Left lung (tissue), 10 donors: ENCODE measurements around the gene CES2. TPM values are rescaled to one million over a fixed set of nuclear protein-coding genes. Genes with fewer than 3 reads are reported as not detected.
"Not testable (repeated sequence)": the region's sequence is repeated elsewhere in the genome, so short reads cannot be mapped to it uniquely, and the experiment has no call there.

Experiments used
- ATAC-seq: fragments of 200-7000 bp; cut with Tn5 transposase; one replicate; pipeline ENCODE4 v1.9.1; 2020; ENCODE audit warnings: moderate library complexity
- DNase-seq, 4 donors: peaks; one replicate each; pipeline ENCODE4 v3.0.0-alpha.2; 2013 to 2020
- H3K27ac ChIP-seq, 2 donors: fragments of 200-600 bp; sonication (generic) in 1 of 2; one replicate each; pipeline versions ENCODE4 v1.5.0 to v1.8.0; 2020 to 2021
- H3K27me3 ChIP-seq, 2 donors: fragments of 200-600 bp; sonication (generic) in 1 of 2; one replicate each; pipeline versions ENCODE4 v1.5.0 to v1.8.0; 2020 to 2021
- H3K36me3 ChIP-seq, 2 donors: fragments of 200-600 bp; sonication (generic) in 1 of 2; one replicate each; pipeline versions ENCODE4 v1.5.0 to v1.8.0; 2020 to 2021
- H3K4me1 ChIP-seq, 2 donors: fragments of 200-600 bp; one replicate each; pipeline ENCODE4 v1.8.0; 2021
- H3K4me3 ChIP-seq, 2 donors: fragments of 200-600 bp; sonication (generic) in 1 of 2; one replicate each; pipeline versions ENCODE4 v1.5.0 to v1.8.0; 2020 to 2021; ENCODE audit warnings: mild to moderate bottlenecking in 1 of 2
- H3K9me3 ChIP-seq, 2 donors: fragments of 200-600 bp; sonication (generic) in 1 of 2; one replicate each; pipeline versions ENCODE4 v1.5.0 to v1.8.0; 2020 to 2021
- intact Hi-C, 2 donors: fragments of 100-400 bp; cut with DNase I; formaldehyde crosslinking; loops; one replicate each; pipeline versions ENCODE4 v1.11.2 to v1.14.2; 2022
- polyA plus RNA-seq, 6 donors: library from polyadenylated mRNA; unstranded; fragments of 120-200 nt; gene quantifications; one replicate each; pipeline ENCODE4 v1.2.1, GENCODE V29; 2013; ENCODE audit not compliant: insufficient read length in 6 of 6
- total RNA-seq, 2 donors: library from RNA; stranded (reverse); fragmentation: NEBNext Ultra II Directional; extraction: Animal tissue kit (Norgen Biotek cat#: 25700); gene quantifications; one replicate each; pipeline ENCODE4 v1.2.1, GENCODE V29; 2021
- TF ChIP-seq, protein P1 (sequence below), 2 donors: fragments of 200-600 bp; sonication (generic) in 1 of 2; IDR thresholded peaks; one replicate each; pipeline versions ENCODE4 v1.5.0 to v1.8.0; 2021; ENCODE audit warnings: antibody characterized with exemption in 2 of 2
- donor health status: DM: no; HTN: yes; CAD: no.
- donor health status: DM: no; HTN: no; CAD: no.

The CES2 gene
- total and polyA plus RNA-seq, 8 donors, result 31.7 to 41.8 (median 35.7) TPM

DNA sequence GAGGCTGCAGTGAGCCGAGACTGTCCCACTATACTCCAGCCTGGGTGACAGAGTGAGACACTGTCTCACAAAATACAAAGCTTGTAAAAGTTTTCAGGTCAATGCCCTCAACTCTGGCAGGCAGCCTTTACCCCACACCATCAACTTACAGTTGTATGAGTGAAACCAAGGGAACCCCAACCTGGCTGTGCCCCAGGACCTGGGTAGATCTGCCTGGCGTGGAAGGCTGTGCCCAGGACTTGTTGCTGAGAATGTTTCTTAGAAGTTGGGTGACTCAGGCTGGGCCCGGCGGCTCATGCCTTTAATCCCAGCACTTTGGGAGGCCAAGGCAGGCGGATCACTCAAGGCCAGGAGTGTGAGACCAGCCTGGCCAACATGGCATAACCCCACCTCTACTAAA is 33.5 kb downstream of the CES2 start:
- Histone ChIP-seq H3K4me3 (no peak overlapping the region), H3K27ac (no peak overlapping the region), H3K4me1 (no peaks in the 10 kb centered on the region), H3K9me3 (no peaks in the 10 kb centered on the region), H3K36me3 (no peaks in the 10 kb centered on the region), H3K27me3 (no peaks in the 10 kb centered on the region)
- no peak for ATAC-seq
- TF ChIP-seq, protein P1, sequence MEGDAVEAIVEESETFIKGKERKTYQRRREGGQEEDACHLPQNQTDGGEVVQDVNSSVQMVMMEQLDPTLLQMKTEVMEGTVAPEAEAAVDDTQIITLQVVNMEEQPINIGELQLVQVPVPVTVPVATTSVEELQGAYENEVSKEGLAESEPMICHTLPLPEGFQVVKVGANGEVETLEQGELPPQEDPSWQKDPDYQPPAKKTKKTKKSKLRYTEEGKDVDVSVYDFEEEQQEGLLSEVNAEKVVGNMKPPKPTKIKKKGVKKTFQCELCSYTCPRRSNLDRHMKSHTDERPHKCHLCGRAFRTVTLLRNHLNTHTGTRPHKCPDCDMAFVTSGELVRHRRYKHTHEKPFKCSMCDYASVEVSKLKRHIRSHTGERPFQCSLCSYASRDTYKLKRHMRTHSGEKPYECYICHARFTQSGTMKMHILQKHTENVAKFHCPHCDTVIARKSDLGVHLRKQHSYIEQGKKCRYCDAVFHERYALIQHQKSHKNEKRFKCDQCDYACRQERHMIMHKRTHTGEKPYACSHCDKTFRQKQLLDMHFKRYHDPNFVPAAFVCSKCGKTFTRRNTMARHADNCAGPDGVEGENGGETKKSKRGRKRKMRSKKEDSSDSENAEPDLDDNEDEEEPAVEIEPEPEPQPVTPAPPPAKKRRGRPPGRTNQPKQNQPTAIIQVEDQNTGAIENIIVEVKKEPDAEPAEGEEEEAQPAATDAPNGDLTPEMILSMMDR (IDR thresholded peaks at IDR 0.05), result no peak
- no peak for DNase-seq
- intact Hi-C loops, result no loop called here

DNA sequence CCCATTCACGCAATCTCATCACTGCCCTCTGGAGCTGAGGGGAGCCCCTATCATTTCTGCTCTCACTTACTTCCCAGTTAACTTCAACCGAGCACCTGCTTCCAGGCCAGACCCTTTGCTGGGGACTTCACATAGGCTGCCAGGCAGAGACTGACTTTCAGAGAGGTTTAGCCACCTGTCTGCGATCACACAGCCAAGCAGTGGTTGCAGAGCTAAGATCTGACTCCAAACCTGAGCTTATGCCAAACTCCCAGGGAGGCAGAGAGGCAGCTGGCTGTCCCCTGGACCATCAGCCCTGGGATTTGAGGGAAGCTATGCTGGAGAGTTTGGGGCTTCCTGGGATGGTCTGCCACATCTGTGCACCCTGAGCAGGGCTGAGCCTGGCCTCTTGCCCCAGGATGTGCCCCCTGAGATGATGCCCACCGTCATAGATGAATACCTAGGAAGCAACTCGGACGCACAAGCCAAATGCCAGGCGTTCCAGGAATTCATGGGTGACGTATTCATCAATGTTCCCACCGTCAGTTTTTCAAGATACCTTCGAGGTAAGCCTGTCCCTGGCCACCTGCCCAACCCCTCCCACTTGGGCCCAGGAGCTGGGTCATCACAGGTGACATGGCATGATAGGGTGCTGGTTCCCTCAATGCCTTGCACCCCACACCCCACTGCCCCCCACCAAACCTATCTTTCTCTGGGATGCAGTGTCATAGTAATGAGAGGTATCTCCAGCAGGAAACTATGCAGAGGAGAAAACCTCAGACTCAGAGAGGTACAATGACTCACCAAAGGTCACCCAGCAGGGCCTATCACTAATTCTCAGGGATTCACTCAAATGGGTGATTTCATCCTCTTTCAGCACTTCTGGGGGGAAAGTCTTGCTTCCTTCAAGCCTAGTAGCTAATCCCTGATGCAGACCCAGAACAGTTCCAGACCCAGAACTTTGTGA is 35.7 kb downstream of the CES2 start:
- Histone ChIP-seq H3K27ac (no peak overlapping the region), H3K36me3 (no peaks in the 10 kb centered on the region), H3K27me3 (peaks cover 0 to 8% of the 10 kb centered on the region in 2 donors), H3K4me1 (no peaks in the 10 kb centered on the region), H3K4me3 (no peak overlapping the region), H3K9me3 (no peaks in the 10 kb centered on the region)
- intact Hi-C loops, result loop anchor here in 1 of 2 donors (10.0 kb wide), 1 partner anchor 214 kb away; the partner anchor contains the start of gene MATCAP1
- ATAC-seq (no peak), DNase-seq (peak in 1 of 4 donors; percentile 6)
- TF ChIP-seq, protein P1 (IDR thresholded peaks at IDR 0.05), result no peak

DNA sequence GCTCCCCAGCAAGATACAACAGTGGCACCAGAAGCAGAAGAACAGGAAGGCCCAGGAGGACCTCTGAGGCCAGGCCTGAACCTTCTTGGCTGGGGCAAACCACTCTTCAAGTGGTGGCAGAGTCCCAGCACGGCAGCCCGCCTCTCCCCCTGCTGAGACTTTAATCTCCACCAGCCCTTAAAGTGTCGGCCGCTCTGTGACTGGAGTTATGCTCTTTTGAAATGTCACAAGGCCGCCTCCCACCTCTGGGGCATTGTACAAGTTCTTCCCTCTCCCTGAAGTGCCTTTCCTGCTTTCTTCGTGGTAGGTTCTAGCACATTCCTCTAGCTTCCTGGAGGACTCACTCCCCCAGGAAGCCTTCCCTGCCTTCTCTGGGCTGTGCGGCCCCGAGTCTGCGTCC is 37.7 kb downstream of the CES2 start:
- peaks cover 0 to 4% of the 10 kb centered on the region in 2 donors for H3K4me1 ChIP-seq
- H3K27me3 ChIP-seq, result peaks cover 0 to 8% of the 10 kb centered on the region in 2 donors
- no peak overlapping the region for H3K4me3 ChIP-seq
- TF ChIP-seq, protein P1 (IDR thresholded peaks at IDR 0.05), result no peak
- DNase-seq (no peak), ATAC-seq (peak; percentile 13)
- H3K36me3 ChIP-seq, result no peaks in the 10 kb centered on the region
- no peak overlapping the region for H3K27ac ChIP-seq
- intact Hi-C loops, result loop anchor here in 1 of 2 donors (10.0 kb wide), 1 partner anchor 212 kb away; the partner anchor contains the start of gene MATCAP1
- no peaks in the 10 kb centered on the region for H3K9me3 ChIP-seq

DNA sequence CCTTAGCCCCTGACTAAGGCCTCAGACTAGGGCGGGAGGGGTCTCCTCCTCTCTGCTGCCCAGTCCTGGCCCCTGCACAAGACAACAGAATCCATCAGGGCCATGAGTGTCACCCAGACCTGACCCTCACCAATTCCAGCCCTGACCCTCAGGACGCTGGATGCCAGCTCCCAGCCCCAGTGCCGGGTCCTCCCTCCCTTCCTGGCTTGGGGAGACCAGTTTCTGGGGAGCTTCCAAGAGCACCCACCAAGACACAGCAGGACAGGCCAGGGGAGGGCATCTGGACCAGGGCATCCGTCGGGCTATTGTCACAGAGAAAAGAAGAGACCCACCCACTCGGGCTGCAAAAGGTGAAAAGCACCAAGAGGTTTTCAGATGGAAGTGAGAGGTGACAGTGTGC is 38.4 kb downstream of the CES2 start:
- Histone ChIP-seq H3K4me3 (no peak overlapping the region), H3K27me3 (peaks cover 0 to 8% of the 10 kb centered on the region in 2 donors), H3K9me3 (no peaks in the 10 kb centered on the region), H3K36me3 (no peaks in the 10 kb centered on the region), H3K4me1 (peaks cover 0 to 4% of the 10 kb centered on the region in 2 donors), H3K27ac (no peak overlapping the region)
- TF ChIP-seq, protein P1 (IDR thresholded peaks at IDR 0.05), result no peak
- intact Hi-C loops, result loop anchor here in 1 of 2 donors (10.0 kb wide), 1 partner anchor 211 kb away; the partner anchor contains the start of gene MATCAP1
- DNase-seq (peak in 1 of 4 donors; percentile 34), ATAC-seq (no peak)

DNA sequence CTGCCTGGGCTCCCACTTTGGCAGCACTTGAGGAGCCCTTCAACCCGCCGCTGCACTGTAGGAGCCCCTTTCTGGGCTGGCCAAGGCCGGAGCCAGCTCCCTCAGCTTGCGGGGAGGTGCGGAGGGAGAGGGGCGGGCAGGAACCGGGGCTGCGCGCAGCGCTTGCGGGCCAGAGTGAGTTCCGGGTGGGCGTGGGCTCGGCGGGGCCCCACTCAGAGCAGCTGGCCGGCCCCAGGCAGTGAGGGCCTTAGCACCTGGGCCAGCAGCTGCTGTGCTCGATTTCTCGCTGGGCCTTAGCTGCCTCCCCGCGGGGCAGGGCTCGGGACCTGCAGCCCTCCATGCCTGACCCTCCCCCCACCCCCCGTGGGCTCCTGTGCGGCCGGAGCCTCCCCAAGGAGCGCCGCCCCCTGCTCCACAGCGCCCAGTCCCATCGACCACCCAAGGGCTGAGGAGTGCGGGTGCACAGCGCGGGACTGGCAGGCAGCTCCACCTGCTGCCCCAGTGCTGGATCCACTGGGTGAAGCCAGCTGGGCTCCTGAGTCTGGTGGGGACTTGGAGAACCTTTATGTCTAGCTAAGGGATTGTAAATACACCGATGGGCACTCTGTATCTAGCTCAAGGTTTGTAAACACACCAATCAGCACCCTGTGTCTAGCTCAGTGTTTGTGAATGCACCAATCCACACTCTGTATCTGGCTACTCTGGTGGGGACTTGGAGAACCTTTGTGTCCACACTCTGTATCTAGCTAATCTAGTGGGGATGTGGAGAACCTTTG is 39.0 kb downstream of the CES2 start:
- H3K27ac ChIP-seq, H3K4me1 ChIP-seq, H3K36me3 ChIP-seq, H3K9me3 ChIP-seq, ATAC-seq, H3K27me3 ChIP-seq, H3K4me3 ChIP-seq: not testable (repeated sequence)
- intact Hi-C loops, result loop anchor here in 1 of 2 donors (10.0 kb wide), 1 partner anchor 210 kb away; the partner anchor contains the start of gene MATCAP1
- peak in 1 of 4 donors; percentile 60 for DNase-seq

DNA sequence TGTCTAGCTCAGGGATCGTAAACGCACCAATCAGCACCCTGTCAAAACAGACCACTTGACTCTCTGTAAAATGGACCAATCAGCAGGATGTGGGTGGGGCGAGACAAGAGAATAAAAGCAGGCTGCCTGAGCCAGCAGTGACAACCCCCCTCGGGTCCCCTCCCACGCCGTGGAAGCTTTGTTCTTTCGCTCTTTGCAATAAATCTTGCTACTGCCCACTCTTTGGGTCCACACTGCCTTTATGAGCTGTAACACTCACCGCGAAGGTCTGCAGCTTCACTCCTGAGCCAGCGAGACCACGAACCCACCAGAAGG is 39.6 kb downstream of the CES2 start:
- H3K9me3 ChIP-seq, H3K27ac ChIP-seq, H3K27me3 ChIP-seq, ATAC-seq, H3K36me3 ChIP-seq, H3K4me1 ChIP-seq, H3K4me3 ChIP-seq: not testable (repeated sequence)
- DNase-seq, result peak in 1 of 4 donors; percentile 13
- intact Hi-C loops, result loop anchor here in 1 of 2 donors (5.0 to 10.0 kb wide), 2 partner anchors 182 to 210 kb away; partner anchors contain the start of genes FBXL8, MATCAP1 and TRADD
